Neural progenitor cell (in vitro differentiated cells): ENCODE results near the gene RSPO1.

Experiments
- EZH2phosphoT487 ChIP-seq: fragments of 200-600 bp; sonication (generic); IDR thresholded peaks from 2 replicates; pipeline ENCODE4 v1.6.1; 2017; ENCODE audit warnings: antibody characterized with exemption
- TF ChIP-seq, protein P1 (sequence below): fragments of 200-600 bp; sonication (generic); IDR thresholded peaks from 2 replicates; pipeline ENCODE4 v1.5.1; 2017; ENCODE audit warnings: antibody characterized with exemption, mild to moderate bottlenecking

DNA sequence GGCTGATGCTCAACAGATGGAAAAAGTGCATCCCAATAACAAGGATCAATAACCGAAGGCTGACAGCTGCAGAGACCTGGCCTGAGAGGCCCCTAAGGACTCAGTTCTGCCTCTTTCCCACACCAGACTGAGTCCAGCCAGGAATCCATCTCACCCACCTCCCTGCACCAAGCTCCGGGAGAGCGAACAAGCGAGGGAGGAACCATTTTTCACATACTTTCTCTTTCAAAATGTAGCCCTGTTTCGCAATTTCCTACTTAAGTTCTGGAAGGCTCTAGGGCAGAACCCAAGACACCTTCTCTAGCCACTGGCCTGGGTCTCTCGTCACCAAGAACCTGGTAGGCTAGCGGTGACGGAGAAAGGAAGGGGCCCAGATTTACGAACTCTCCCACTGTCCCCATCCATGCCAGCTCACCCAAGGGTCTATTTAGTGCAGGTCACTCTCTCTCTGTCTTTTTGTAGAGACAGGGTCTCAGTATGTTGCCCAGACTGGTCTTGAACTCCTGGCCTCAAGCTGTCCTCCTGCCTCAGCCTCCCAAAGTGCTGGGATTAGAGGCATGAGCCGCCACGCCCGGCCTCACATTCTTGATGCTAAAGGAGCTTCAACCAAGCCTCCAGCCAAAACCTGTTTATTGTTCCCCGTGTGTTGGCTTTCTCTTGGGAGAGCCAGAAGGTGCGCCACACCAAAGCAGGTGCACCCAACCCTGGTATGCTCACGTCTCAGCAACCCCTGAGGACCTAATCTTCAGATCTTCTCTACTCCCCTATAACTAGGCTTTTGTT is 28.0 kb downstream of the RSPO1 start:
- TF ChIP-seq, protein P1, sequence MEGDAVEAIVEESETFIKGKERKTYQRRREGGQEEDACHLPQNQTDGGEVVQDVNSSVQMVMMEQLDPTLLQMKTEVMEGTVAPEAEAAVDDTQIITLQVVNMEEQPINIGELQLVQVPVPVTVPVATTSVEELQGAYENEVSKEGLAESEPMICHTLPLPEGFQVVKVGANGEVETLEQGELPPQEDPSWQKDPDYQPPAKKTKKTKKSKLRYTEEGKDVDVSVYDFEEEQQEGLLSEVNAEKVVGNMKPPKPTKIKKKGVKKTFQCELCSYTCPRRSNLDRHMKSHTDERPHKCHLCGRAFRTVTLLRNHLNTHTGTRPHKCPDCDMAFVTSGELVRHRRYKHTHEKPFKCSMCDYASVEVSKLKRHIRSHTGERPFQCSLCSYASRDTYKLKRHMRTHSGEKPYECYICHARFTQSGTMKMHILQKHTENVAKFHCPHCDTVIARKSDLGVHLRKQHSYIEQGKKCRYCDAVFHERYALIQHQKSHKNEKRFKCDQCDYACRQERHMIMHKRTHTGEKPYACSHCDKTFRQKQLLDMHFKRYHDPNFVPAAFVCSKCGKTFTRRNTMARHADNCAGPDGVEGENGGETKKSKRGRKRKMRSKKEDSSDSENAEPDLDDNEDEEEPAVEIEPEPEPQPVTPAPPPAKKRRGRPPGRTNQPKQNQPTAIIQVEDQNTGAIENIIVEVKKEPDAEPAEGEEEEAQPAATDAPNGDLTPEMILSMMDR, result no peak
- TF ChIP-seq EZH2phosphoT487, result no peak
